ENCODE data around the gene PRRT1.
"Not testable (repeated sequence)": the region's sequence is repeated elsewhere in the genome, so short reads cannot be mapped to it uniquely, and the experiment has no call there.

The PRRT1 gene

GRCh38 chr6:32117461-32117860 is 34.3 kb downstream of the PRRT1 start:
- no peak for DNase-seq

- no peak for DNase-seq
Observed at GRCh38 chr6:32116674-32117073, 35.1 kb downstream of the PRRT1 start.

GRCh38 chr6:32115623-32116022 is 36.1 kb downstream of the PRRT1 start:
- no peak for DNase-seq

GRCh38 chr6:32114796-32115195 is 36.9 kb downstream of the PRRT1 start:
- DNase-seq: no peak

- no peak for DNase-seq
Observed at GRCh38 chr6:32113386-32114352, 38.1 kb downstream of the PRRT1 start.

GRCh38 chr6:32112431-32112980 is 39.2 kb downstream of the PRRT1 start:
- DNase-seq: no peak

- DNase-seq: no peak
Observed at GRCh38 chr6:32111424-32112066, 40.2 kb downstream of the PRRT1 start.

GRCh38 chr6:32110632-32111031 is 41.1 kb downstream of the PRRT1 start:
- DNase-seq: no peak

- DNase-seq: no peak
Observed at GRCh38 chr6:32109765-32110160, 42.0 kb downstream of the PRRT1 start.

- DNase-seq: no peak
Observed at GRCh38 chr6:32109114-32109764, 42.5 kb downstream of the PRRT1 start, which contains the start of gene TNXB. TNXB (minus strand) TSS chr6:32109338; CDS start chr6:32098198, 11,140 bp downstream.

- DNase-seq: no peak
Observed at GRCh38 chr6:32108727-32109113, 43.0 kb downstream of the PRRT1 start.

GRCh38 chr6:32108094-32108627 is 43.6 kb downstream of the PRRT1 start:
- DNase-seq: no peak

GRCh38 chr6:32107406-32107805 is 44.3 kb downstream of the PRRT1 start:
- no peak for DNase-seq

GRCh38 chr6:32105433-32105832 is 46.3 kb downstream of the PRRT1 start:
- DNase-seq: no peak

GRCh38 chr6:32102255-32102654 is 49.5 kb downstream of the PRRT1 start:
- no peak for DNase-seq

- not testable (repeated sequence) for DNase-seq
Observed at GRCh38 chr6:32100251-32100650, 51.5 kb downstream of the PRRT1 start.

Measured in stimulated activated CD4-positive, alpha-beta T cell treated with anti-CD3 and anti-CD28 coated beads, Interleukin-2, amount 100 ng/mL, for 48 hours (primary cell).